Right lobe of liver (tissue), 4 donors: Measurements from ENCODE around the gene STPG3.

Experiments
- POLR2A ChIP-seq: fragments of 450-650 bp; IDR thresholded peaks from one replicate; pipeline ENCODE4 v1.6.1; 2017; ENCODE audit warnings: antibody characterized with exemption, mild to moderate bottlenecking
- TF ChIP-seq, protein P1 (sequence below), 4 donors: fragments of 200-600 bp in 3 of 4; fragments of 450-650 bp in 1 of 4; IDR thresholded peaks; one replicate each; pipeline versions ENCODE4 v1.5.1 to v1.8.0; 2016 to 2022; ENCODE audit warnings: antibody characterized with exemption in 4 of 4, mild to moderate bottlenecking in 2 of 4
- donor health status: DM: no; HTN: no; CAD: no.
- donor health status: DM: no; HTN: no; CAD: no.
- donor health status: DM: no; HTN: yes; CAD: no.

DNA sequence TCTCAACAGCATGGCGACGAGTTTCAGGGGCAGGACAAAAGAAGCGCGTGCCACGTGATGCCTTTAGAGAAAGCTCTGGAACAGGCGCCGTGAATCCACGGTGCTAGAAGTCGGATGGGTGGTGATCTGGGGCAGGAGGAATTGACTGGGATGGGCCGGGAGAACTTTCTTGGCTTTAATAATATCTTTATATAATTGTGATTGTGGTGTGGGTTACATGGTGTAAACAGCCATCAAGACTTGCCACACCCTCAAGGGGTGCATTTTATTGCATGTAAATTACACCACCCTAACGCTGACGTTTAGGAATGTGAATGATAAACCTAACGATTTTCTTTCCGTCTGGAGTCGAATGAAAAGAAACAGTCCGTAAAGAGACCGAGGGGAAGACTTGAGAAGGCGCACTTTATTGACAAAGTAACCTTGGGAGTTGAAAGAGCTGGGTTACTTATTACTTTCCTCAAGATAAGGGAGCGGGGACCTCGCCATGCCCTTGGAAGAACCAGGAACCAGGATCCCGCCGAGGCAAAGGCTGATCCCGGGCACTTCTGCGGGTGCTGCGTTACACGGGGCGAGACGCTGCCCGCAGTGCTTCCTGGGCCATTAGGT lies 42.5 kb downstream of the STPG3 start:
- TF ChIP-seq, protein P1, sequence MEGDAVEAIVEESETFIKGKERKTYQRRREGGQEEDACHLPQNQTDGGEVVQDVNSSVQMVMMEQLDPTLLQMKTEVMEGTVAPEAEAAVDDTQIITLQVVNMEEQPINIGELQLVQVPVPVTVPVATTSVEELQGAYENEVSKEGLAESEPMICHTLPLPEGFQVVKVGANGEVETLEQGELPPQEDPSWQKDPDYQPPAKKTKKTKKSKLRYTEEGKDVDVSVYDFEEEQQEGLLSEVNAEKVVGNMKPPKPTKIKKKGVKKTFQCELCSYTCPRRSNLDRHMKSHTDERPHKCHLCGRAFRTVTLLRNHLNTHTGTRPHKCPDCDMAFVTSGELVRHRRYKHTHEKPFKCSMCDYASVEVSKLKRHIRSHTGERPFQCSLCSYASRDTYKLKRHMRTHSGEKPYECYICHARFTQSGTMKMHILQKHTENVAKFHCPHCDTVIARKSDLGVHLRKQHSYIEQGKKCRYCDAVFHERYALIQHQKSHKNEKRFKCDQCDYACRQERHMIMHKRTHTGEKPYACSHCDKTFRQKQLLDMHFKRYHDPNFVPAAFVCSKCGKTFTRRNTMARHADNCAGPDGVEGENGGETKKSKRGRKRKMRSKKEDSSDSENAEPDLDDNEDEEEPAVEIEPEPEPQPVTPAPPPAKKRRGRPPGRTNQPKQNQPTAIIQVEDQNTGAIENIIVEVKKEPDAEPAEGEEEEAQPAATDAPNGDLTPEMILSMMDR (IDR thresholded peaks at IDR 0.05): no peak
- no peak for TF ChIP-seq POLR2A
